Fibroblast of gingiva (primary cell): Measurements from ENCODE around the gene MED13L.

Experiments
- DNase-seq: peaks from one replicate; pipeline ENCODE4 v3.0.0-alpha.2; 2011; ENCODE audit warnings: low read depth

MED13L gene

DNA sequence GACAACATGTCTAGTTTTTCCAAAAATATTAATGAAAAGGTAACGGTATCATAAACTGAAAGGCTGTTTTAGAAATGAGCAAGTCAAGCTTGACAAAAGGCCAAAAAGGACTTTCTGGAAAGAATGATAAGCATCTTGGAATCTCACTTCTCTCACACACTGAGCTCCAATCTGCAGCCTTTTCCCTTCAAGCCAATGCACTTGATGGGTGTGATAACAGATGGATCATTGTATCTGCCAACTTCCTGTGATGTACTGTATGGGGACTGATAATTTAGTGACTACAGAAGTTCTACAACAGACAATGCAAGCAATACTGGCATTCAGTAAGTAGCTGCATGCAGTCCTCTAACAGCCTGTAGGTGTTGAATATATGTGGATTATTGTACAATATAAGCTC lies 147.1 kb downstream of the MED13L start:
- DNase-seq = no peak

DNA sequence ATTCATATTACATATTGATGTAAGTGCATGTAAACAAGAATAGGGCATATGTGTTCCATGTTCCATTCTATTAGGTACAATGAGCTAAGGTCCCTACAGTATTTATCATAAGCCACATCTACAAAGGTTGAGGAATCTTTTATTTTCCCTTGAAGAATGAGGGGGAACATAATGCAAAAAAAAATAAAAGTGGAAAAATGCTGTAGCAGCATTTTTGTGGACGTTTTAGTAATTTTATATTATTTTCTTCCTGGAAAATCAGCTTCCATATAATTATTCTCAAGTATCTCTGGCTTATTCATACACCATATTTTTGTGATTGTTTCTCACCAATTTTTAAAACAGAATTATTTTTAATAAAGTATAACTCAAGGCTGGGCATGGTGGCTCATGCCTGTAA lies 148.7 kb downstream of the MED13L start:
- DNase-seq = no peak

DNA sequence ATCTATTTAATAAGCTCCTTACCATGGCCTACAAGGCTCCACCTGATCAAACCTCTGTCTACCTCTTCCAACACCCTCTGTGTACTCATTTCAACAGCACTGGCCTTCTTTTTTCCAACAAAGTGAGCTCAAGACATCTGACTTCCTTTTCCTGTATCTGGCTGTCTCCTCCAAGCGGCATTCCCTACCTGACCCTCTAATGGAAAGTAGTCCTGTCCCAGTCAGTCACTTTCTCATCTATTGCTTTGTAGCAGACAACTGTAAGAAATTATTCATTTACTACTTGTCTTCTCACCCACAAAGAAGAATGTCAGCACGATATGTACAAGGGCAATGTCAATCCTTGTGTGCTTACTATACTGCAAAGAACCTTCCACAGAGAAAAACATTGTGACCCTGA lies 149.6 kb downstream of the MED13L start:
- DNase-seq = no peak

DNA sequence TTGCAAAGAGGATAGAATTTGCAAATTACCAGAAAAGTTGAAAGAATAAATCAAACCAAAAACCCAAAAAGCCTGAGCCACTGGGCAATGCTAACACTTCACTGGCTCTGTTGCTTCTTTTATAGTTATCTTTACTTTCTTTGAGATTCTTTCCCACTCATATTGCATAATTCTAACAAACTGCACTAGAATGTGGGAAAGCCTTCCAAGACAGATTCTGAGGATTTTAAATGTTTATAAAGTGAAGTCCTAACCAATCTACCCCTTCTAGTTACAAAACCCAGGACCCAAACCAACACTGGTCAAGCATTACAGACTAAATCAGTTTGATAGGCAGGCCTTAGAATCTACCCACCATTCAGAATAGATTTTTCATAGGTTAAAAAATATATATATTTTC lies 150.9 kb downstream of the MED13L start:
- no peak for DNase-seq

DNA sequence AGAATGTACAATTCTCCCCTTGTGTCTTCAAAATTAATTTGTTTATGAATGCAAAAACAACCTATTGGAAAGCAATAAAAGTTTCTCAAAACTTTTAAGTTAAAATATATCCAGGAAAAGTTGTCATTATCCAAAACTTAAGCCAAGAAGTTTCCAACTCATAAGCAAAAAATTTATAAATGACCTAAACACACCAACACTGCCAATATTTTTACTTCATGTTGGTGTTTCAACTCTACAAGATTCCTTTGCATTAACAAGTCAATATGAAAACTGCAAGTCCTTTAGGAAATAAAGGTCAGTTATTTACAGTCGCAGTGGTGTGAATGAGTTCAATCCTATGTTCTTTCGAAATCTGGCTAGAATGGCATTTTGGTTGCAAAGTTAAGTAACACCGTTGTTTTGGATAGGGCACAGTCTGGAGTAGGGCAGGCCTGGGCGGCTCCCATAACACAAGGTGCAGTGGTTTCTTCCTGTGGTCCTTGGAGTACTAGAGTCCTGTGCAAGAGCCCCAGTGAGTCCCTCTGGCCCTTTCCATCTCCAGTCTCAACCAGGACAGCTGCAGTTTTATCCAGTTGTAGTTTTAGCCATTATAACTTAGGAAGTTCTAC lies 151.4 kb downstream of the MED13L start:
- DNase-seq = peak; percentile 18

DNA sequence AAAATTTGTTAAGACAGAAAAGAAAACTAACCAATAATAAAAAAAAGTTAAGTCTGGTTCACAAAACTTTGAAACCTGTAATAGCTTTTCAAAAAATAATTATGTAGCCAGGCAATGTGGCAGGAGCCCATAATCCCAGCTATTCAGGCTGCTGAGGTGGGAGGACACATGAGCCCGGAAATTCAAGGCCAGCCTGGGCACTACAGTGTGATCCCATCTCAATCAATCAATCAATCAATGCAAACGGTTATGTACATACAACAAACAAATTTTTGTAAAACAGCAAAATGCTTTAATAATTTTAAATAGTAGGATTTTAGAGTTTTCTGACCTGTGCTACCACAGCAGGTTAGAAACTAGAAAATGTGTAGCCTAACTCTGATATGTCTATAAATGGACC lies 152.4 kb downstream of the MED13L start:
- no peak for DNase-seq

DNA sequence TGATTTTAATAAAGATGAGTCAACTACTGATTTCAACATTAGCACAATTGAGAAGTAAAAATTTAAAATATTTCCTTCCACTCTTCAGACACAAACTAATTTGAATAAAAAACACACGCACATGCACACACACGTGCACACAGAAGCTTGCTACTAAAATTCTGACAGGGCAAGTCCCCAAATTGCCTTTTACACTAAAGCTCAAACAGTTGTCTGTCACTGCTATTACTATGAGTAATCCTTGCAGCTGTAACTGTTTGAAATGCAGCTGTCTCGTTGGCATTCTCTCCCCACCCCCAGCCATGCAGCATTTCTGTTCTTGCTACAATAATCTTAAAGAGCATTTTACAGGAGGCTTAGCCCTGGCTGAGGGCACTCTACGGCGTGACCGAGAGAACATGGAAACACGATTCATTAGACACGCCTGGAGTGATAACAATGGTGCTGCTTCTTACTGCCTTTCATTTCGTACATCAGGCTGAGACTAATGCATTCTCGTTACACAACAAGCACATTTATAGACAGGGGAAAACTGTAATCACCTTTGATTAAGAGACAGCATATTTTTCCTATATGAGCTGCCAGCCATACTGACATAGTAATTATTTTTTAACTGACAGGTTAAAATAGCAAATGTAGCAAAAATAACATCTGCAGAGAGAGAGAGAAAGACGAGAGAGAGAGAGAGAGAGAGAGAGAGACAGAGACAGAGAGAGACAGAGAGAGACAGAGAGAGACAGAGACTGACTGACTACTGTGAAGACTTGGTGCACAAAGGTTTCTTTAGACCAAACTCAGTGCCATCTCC lies 153.8 kb downstream of the MED13L start:
- peak; percentile 35 for DNase-seq

DNA sequence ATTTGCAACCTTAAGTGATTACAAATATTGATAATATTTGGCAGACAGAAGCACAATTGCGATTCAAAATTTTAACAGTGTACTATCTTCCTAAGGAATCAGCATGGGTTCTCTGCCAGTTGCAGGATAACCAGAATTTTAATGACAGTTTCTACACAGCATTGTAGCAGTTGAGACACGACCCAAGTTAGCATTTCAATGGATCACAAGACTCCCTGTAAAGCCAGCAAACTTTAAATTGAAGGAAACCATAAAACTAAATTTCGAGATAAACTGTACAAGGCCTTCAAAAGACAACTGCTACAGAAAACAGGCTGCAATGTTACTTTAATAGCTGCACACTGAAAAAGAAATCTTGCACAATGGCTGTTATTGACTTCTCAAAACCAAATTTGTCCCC lies 154.9 kb downstream of the MED13L start:
- DNase-seq = no peak

DNA sequence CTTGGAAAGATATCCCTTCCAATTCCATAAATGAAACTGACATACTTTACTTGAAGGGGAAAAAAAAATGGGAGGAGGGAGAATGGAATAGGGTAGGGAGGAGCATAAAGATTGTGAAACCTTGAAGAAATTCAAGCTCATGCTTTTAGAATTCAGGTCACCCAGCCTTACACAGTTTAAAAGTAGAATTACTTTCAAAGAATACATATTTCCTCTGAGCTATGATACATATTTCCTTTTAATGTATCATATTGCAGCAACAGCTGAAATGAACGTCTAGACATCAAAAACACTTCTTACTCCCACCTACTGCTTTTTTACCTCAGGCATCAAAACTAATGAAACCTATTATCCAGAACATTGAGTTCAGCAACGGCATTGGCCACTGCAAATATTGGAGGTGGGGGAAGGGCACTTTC lies 156.0 kb downstream of the MED13L start:
- peak; percentile 57 for DNase-seq

DNA sequence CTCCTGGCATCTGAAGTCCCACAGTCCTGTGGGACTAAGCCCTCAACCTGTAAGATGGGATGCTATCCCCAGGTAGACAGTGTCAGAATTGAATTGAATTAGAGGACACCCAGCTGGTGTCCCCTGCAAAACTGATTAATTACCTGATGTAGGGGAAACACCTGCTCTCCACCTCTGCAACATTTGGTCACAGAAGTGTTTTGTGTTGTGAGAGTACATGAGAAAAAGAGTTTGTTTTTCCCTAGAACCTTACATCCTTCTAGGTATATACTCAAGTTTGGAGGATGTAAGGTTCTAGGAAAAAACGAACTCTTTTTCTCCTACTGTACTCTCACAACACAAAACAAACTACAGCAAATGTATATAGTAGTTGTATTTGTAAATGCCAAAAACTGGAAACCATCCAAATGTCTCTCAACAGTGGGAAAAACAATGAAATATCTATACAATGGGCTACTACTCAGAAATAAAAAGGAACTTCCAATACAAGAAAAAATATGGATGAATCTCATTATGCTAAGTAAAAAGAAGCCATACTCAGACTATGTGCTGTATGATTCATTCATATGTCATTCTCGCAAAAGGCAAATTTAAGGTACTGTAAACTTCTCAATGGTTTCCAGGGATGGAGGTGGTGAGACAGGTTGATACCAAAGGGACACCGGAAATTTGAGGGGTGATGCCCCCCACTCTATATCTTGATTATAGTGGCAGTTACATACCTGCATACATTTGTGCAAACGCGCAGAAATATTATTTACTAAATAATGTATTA lies 160.7 kb downstream of the MED13L start:
- DNase-seq = no peak

DNA sequence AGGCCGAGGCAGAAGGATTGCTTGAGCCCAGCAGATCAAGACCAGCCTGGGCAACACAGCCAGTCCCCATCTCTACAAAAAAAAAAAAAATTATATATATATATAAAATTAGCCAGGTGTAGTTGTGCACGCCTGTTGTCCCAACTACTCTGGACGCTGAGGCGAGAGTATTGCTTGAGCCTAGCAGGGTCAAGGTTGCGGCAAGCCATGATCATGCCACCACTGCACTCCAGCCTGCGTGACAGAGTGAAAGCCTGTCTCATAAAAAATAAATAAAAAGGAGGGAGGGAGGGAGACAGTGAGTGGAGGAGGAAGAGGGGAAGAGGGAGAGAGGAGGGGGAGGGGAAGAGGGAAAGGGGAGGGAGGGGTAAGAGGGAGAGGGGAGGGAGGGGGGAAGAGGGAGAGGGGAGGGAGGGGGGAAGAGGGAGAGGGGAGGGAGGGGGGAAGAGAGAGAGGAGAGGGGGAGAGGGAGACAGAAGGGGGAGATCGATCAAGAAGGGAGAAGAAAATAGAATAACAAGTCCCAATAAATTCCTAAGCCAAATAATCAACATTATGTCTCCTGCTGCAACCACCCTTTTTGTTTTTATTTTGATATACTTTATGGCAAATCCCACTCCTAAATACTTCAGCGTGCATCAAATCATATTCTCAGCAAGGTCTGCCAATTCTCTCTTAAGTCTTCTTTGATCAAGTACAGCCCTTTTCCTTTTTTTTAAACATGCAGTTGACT lies 163.9 kb downstream of the MED13L start:
- DNase-seq = no peak

DNA sequence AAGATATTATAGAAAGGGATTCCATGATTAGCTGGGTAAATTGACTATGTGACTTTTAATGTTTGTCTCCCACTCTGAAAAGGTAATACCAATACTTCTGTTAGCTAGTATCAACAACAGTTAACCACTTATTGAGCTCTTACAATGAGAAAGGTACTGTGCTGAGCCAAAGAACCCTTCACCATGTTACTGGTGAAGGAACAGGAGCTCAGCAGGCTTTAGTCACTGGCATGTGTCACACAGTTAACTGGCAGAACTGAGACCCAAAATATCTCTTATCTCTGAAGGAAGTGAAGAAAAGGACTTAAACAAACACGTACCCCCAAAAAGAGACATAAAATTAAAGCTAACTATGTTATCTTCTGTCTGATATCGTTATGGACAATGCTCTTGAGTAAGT lies 170.6 kb downstream of the MED13L start:
- DNase-seq = no peak

DNA sequence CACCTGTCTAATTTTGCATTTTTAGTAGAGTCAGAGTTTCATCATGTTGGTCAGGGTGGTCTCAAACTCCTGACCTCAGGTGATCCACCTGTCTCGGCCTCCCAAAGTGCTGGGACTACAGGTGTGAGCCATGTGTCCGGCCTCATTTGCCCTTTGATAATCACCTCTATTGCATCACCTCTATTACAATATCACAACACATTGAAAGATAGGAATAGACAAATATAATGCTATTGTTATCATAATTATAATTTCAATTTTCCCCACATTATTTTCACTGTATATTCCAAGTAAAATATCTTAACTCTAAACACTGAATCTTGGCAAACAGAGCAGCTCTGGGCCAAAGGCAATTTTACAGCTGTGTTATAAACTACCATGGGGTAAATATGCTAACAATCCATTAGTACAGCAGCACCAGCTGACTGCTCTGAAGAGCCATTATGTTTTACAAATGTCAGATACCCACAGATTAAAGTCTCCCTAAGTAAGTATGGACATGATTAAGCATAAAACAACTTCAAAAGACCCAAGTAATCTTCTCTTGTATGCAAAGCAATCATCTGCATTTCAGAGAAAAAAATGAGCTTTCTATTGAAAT lies 173.2 kb downstream of the MED13L start:
- no peak for DNase-seq

DNA sequence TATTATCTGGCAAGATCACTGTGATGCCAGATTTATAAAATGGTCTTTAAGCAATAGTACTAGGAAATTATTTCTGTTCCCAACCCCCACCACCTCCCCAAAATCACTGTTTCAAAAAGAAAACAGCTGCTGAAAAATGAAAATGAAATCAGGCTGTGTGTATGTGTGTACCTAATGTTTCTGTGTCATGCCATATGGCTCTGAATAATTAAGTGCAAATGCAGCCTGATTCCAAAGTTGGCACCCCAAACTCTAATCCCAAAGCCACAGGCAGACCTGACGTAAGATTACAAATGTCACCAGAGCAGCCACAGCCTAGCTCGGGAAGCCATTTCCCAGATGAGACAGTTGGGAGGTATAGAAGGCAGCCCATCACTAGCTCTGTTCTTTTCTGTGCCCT lies 175.5 kb downstream of the MED13L start:
- DNase-seq = no peak

DNA sequence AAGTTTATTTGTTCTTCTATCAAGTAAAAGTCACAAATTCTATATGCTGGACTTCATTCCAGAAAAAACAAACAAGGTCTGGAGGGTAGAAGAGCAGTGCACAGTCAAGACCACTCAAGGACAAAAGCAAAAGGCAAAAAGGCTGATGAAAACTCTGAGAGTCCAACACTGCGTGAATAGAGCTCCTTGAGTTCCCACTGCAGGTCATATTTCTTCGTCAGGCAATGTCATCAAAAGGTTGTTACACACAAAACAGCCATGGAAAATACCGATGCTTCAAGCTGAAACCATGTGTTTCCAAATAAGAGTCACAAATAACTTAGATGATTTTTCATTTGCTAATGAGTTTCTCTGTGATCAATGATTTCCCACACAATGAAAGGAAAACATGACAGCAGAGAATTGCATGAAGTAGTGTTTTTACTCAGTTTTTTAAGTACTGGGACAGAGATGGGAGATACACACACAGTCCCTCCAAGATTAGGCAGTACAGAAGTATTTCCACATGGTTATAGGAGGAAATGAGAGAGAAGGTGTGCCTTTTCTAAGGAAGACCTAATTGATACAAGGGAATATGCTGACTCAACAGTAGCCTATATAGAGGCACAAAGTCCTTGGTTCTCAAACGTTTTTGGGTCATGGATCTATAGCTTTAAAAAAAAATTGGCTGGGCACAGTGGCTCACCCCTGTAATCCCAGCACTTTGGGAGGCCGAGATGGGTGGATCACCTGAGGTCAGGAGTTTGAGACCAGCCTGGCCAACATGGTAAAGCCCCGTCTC lies 177.7 kb downstream of the MED13L start:
- DNase-seq = no peak

DNA sequence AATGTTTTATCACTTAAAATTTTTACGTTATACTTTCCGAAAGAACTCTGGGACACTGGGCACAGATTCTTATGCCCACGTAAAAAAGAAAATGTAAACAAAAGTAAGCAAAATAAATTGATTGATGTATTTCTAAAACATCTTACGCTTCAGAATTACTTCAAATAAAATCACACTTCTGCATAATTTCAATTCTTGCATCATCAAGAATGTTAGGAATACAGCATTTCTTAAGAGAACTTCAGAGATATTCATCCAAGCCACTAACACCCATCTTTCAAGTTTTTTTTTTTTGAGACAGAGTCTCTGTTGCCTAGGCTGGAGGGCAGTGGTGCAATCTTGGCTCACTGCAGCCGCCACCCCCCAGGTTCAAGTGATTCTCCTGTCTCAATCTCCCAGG lies 180.6 kb downstream of the MED13L start:
- no peak for DNase-seq

DNA sequence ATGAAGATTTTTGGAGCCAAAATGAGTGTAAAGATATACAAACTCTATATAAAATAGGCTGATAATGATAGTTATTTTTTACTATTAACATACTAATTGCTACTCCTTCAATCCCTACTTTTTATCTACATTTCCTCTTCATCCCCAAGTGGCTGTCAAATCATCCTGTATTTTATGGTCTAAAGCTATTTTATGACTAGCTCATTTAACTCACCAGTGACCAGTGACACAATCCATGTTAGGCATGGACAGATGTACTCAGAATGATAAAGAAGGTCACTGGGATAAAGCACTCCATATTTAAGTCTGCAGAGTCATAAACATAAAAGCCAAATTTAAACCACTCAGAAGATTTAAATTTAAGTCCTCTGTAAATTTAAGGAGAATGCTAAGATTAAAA lies 183.0 kb downstream of the MED13L start:
- DNase-seq = no peak

DNA sequence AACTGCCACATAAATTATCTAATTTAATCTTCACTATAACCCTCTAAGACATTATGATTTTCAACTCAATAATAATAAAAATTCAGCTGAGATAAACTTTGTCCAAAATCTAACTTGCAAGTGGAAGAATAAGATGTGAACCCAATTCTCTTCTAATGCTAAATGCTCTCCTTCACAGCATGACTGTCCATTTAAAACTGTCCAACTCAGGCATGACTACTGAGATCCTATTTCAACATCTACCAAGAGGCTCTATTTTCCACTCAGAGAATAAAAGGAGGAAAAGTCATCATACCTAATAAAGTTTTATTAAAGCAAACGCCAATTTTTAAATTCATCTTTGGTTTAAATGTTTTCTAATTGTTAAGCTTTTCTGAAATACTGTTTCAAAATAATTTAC lies 183.6 kb downstream of the MED13L start:
- no peak for DNase-seq

DNA sequence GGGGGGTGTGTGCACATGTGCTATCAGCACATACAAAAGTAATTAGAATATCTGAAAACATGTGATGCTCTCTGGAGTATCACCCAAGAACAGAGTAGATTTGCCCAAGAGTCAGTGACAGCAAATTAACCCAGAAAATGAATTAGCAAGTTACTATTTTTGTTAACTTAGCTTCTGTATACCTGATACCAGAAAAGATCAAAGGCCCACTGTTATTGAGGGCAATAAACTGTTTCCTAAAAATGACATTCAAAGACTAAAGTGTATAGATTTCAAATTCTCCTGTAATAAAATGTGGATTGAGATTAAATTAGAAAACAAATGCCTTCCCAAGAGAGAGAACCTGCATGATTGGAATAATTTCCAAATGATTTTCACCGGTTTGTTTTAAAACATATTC lies 184.7 kb downstream of the MED13L start:
- DNase-seq = no peak

DNA sequence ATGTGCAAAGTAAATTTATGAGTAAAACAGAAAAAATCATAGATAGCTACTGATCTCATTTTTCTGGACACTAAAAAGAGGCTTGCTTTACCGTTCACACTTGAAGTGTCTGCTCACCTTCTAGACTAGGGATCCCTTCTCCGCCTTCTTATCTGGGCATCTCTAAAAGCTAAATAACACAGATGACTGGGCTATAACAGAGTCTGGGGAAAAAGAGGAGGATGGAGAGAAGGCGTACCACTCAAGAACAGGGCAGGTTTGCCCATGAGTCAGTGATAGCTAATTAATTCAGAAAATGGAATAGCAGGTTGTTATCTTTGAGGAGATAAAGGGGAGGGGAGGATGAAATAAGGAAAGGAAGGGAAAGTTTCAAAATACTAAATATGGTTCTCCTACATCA lies 185.3 kb downstream of the MED13L start:
- no peak for DNase-seq

DNA sequence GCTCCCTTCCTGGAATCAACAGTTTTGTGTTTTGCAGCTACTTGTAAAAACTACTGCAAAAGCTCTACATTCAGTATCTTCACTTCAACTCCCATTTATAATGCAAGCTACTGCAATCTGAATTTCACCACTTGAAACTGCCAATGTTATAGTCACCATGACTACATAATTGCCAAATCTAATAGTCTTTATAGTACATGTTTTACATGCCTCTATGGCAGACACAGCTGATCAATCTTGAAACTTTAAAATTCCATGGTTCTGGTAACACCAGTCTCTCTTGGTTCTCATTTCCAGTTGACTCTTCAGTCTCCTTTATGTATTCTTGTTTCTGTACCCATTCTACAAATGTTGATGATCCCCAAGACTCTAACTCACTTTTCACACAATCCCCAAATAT lies 185.9 kb downstream of the MED13L start:
- no peak for DNase-seq
